NCI-H1930 (cell line): Measurements from ENCODE around the gene TTC27.
"Not testable (repeated sequence)": the region's sequence is repeated elsewhere in the genome, so short reads cannot be mapped to it uniquely, and the experiment has no call there.

Source experiments
- DNase-seq, 2 experiments: peaks; one replicate each; lab custom pipeline; 2025; lab: John Stamatoyannopoulos, UW

Gene TTC27

DNA sequence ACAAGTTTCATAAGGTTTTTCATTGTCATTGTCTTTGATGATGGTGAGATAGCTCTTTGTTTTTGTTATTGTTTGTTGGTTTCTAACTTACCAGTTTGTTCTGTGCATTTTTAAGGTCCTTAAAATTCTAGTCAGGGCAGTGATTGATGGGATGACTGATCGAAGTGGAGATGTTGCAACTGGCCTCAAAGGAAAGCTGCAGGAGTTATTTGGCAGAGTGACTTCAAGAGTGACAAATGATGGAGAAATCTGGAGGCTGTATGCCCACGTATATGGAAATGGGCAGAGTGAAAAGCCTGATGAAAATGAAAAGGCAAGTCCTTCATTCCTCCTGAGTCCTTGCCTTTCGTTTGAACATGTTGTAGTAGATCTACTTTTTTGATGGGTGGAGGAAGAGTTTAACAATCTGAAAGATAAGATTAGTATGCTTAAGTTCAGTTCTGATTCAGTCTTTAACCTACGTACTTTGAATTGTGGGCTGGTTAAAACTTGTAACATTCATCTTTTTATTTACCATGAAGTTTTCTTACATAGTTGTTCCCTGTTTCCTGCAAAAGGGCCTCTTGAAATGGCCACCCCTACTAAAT is 183.2 kb downstream of the TTC27 start:
- DNase-seq: no peak

DNA sequence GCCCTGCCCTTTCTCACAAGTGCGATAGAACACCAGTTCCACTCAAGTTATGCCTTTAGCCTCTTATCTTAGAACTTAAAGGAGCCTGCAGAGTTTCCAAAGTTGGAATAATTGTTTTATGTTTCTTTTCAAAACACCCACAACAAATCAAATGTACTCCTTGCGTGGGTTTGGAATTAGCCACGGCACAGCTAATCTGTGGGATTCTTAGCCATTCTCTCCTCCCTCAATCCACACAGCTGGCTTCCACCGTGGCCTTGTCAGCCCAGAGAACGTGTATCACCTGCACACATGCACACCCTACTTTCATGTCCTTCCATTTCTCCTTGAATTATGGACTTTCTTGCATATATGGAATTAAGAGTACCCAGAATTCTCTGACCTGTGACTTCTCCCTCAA is 183.8 kb downstream of the TTC27 start:
- DNase-seq: no peak

DNA sequence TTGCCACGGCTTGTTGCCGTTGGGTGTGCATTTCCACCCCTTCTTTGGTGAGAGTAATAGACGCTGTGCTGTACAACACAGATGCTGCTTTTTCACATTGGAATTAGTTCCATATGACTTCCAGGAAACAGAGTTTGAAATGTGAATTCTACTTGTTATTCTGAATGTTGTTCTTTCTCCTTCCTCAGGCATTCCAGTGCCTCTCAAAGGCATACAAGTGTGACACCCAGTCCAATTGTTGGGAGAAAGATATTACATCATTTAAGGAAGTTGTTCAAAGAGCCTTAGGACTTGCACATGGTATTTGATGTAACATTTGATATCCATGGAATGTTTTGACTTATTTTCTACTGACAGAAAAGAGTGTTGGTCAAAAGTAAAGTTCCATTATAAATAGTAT is 184.5 kb downstream of the TTC27 start:
- no peak for DNase-seq

DNA sequence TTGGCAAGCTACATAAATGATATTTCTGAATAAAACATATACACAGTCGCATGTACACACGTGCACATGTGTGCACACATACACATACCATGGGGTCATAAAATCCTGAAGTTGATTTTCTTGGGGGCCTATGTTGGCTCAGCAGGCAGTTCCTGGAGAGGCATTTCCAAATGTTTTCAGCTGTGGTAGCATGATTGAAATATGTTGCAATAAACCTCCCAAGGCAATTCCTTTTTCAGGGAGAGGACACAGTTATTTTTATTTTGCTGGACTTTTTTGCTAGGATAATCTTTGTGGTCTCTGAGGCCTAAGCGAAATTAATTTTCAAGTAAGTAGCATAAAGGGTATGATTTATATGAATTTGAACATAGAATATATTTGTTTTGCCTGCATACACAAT is 192.2 kb downstream of the TTC27 start:
- DNase-seq: no peak

DNA sequence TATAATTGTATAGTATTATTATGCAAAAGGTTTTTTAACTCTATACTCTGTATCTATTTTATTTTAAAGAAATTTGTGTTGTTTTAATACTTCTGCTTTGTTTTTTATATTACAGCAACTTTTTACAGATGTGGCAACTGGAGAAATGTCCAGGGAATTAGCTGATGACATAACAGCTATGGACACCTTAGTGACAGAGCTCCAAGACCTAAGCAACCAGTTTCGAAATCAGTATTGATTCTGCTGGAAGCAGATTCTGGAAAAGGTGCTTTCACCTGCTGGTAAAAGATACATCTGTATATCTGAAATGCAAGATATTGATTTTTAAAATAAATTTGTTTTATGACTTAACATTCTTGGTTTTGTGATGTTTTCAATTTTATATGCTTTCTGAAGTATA is 192.9 kb downstream of the TTC27 start:
- DNase-seq: no peak

DNA sequence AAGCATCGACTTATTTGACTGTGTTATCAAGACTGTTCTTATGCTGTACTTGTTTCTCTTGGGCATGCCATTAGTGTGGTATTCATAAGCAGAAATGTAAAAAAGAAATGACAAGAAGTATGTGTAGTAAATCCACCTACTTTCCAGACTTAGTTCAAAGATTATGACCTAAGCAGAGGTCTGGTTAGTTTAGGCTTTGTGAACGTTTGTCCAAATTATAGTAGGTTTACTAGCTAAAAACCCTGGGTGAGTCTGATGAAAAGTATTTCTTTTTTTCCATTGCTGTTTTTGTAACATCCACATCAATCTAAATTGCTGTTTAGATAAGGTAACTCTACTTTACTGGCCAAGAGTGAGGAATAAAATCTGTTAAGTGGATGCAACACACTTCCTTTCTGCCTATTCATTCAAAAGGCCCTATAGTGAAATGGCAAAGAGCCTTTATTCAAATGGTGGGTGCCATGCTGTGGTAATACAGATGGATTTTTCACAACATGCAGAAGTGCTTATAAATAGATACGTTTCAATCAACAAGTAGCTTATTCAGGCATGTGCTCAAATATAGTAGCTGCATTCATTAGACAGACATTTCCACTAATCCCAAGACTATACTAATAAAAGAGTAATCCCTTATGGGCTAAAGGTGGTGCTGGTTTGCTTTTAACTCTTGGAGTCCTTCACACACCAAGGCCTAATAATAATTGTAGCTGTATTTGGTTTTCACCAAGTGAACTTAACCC is 196.4 kb downstream of the TTC27 start:
- DNase-seq: no peak

DNA sequence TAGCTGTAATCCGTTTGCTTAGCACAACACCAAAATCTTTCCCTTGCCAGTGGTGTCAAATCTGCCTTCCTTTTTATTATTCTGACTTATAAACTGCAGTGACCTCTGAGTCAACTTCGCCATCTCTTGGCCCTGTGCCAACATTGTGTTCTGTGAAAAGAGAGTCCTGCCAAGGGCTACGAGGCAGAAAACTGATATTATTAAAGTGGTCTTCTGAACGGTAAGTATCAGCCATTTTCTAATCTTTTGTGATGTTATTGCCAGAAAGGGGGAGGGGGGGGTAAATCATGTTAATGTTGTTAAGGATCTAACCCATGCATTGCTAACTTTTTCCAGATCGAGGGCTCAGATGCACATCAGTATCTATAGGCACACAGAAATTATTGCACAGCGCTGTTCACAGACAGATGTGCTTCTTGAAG is 197.5 kb downstream of the TTC27 start:
- no peak for DNase-seq

DNA sequence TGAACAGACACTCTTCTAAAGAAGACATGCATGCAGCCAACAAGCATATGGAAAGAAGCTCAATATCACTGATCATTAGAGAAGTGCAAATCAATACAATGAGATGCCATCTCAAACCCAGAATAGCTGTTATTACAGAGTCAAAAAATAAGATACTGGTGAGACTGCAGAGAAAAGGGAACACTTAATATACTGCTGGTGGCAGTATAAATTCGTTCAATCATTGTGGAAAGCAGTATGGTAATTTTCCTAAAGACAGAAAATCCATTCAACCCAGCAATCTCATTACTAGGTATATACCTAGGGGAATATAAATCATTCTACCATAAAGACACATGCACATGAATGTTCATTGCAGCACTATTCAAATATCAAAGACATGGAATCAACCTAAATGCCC is 202.3 kb downstream of the TTC27 start:
- no peak for DNase-seq

DNA sequence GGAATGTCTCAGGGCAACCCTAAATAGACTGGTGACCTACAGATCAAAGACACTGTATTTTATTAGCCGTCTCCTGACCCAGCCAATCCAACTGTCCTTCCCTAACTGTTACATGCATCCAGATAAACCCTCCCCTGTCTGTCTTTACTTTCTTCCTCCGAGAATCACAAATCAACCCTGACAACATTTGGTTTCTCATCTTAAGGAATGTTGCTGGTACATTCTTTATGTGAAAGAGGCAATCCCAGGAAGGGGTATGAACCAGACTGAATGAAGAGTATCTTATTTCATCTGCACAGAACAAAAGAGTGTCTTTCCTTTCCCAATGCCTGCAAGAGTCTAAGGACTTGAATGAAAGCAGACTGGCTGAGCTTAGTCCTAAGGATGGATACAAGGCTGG is 205.0 kb downstream of the TTC27 start:
- DNase-seq: no peak

DNA sequence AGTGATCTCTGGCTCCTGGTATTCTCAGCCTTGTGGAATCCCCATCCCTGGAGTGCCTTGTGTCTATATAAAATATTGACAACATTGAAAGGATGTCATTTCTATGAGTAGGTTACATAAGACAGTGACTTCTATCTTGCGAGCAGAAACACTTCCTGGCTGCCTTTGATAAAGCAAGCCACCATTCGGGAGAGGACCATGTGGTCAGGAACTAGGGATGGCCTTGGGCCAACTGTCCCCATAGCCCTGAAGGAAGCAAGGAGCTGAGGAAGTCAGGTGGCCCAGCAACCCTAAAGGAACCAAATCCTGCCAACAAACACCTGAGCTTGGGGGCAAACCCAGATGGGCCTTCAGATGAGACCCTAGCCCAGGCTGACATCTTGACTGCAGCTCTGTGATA is 205.9 kb downstream of the TTC27 start:
- no peak for DNase-seq

DNA sequence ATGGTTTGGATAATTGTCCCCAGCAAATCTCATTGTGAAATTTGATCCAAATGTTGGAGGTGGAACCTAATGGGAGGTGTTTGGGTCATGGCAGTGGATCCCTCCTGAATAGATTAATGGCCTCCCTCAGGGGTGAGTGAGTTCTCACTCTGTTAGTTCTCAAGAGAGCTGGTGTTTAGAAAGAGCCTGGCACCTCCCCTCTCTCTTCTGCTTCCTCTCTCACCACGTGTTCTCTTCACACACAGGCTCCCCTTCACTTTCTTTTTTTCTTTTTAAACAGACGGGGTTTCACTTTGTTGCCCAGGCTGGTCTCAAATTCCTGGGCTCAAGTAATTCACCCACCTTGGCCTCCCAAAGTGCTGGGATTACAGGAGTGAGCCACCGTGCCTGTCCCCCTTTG is 207.3 kb downstream of the TTC27 start:
- no peak for DNase-seq

DNA sequence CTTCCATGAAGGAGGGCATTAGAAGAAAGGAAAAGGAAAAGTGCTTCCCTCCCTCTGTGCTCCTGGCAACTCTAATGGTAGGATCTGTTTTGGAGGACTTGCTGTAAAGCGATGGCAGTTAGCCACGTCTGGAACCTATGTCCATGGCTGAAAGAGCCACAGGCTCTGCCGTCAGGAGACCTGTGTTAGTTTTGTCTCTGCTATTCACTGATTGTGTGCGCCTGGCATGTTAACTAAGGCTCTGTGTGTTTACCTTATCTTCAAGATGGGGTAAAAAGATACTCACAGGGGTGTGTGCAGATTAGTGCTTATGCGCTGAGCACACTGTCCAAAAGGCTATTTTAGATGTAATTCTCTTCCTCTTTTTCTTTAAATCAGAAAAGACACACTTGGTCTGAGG is 209.1 kb downstream of the TTC27 start:
- no peak for DNase-seq

DNA sequence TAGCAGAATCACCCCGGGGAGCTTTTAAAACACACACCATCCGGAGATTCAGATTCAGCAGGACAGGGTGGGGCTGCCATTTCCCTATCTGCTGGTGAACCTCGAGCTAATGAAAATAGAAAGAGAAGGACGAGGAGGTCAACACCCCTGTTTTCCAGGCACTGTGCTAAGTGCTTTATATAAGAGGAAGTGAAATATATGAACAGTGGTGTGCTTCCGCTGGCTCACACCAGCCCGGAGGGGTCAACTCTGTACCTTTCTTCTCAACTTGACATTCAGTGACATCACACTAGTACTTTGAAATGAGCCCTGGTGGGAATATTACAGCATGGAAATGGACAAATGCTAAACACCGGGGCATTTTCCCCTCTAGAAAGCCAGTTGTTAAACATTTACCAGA is 210.6 kb downstream of the TTC27 start:
- no peak for DNase-seq

DNA sequence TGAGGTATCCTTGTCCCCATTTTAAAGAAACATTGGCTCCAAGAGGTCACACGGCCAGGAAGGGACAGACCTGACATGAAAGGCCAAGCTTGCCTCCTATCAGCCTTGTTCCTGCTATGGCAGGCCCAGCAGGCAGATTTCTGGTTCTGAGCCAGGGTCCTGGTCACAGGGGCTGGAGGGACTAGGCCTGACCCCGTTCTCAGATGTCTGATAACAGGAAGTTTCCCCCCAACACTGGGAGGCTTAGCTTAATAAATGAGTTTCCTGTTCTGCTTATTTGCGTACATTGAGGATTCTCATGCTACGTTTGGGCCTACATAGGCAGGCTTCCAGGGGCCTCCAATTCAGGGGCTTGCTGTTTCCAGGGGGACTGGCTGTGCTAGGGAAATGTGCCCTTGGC is 211.1 kb downstream of the TTC27 start:
- no peak for DNase-seq

DNA sequence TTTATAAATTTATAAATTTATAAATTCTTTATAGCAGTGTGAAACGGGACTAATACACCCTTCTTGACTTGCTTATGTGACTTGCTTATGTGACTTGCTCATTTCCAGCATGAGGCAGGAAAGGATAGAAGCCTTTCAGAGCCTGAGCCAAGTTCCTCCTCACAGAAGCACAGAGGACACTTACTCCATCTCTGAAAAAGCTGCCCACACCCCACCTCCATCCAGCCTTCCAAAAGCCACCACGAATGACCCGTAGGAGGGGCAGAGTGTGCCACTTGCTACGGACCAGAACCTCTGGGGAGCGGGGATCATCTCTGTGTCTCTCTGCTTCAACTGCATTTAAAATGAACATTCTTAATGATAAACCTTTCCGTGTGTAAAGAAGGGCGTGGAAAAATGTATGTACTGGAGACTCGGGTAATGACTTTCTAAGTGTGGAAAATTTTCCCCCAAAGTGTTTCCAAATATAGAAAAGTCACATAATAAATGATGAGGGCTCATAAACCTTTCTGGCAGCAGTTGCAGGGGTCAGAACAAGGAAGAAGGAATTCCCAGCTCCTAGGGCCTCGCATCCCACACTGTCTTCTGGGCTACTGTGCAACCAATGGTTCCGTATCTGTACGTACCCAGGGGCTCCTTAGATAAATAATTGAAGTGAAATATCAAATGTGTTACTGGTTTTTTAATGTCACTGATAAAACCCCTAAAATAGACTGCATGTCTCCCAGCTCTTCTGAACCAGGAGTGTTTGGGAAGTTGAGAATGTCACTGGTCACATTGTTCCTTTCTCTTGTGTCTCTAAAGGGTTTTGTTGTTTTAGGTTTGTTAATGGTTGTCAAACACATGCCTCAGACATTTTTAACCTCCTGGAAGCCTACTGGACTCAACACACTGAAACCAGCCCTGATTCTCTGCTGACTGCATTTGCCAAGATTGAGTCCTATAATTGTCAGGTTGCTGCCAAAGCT is 214.4 kb downstream of the TTC27 start:
- DNase-seq: no peak

DNA sequence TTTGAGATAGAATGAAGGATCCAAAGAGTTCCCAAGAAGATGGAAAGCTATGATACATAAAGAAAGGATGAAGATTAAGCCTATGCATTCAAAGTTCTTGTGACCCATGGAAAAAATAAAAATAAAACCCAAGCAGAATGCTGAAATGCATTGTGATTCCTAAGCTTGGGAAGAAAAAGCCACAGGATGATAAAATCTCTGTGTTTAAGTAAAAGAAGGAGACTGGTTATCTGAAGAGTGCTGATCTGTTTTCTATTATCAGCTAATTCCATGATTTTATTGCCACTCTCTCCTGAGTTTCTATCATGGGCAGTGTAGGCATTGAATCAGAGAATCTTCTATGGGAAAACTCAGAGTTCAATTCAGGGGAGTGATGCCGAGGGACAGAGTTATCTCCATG is 215.8 kb downstream of the TTC27 start:
- DNase-seq: no peak

DNA sequence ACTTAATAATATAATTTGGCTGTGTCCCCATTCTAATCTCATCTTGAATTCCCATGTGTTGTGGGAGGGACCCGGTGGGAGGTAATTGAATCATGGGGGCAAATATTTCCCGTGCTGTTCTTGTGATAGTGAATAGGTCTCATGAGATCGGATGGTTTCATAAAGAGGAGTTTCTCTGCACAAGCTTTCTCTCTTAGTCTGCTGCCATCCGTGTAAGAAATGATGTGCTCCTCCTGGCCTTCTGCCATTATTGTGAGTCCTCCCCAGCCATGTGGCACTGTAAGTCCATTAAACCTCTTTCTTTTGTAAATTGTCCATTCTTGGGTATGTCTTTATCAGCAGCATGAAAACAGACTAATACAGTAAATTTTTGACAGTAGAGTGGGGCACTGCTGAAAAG is 216.4 kb downstream of the TTC27 start:
- DNase-seq: no peak

DNA sequence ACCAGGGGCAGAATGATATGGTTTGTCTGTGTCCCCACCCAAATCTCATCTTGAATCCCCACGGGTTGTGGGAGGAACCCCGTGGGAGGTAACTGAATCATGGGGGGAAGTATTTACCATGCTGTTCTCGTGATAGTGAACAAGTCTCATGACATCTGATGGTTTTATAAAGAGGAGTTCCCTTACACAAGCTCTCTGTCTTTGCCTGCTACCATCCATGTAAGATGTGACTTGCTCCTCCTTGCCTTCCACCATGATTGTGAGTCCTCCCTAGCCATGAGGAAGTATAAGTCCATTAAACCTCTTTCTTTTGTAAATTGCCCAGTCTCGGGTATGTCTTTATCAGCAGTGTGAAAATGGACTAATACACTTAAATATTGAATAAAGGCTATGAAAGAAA is 218.4 kb downstream of the TTC27 start:
- DNase-seq: not testable (repeated sequence)

DNA sequence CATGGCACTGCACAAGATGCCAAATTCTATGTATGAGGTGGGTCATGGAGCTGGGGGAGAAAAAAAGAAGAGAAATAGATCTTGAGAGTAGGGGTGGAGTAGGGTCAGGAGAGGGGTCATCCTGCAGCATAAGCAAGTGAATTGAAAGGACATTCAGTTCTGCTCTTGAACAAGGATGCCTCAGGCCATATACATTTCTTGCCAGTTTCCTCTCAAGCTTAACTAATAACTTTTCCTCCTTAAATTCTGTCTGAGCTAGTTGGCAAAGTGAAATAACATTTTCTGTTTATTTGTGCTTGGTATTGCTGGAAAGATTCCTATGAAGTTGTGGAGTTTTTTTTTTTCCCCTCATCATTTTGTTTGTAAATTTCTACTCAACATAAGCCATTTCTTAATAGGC is 219.9 kb downstream of the TTC27 start:
- DNase-seq: no peak

DNA sequence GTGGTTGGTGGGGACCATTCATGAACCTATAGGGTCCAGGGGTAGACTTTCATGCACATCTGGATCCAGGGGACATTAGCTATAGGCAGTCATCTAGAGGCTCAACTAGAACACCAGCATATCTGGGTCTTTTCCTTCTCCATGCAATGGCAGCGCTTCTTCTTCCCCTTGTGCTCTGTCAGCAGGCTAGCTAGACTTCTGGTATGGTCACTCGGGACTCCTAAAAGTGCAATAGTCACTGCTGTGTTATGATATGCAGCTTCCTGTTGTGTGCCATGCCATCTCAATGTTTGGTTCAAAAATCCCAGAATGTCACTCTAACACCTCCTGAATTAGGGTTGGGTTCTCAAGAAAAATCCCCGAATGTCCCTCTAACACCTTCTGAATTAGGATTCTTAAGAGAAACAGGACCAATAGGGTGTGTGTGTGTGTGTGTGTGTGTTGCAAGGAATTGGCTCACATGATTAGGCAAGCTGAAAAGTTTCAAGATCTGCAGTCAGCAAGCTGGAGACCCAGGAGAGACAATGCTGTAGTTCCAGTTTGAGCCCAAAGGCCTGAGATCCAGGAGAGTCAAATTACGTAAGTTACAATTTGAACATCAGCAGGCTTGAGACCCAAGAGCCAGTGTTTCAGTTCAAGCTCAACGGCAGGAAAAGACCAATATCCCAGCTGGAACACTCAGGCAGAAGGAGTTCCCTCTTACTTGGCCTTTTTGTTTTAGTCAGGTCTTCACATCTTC is 221.8 kb downstream of the TTC27 start:
- no peak for DNase-seq

DNA sequence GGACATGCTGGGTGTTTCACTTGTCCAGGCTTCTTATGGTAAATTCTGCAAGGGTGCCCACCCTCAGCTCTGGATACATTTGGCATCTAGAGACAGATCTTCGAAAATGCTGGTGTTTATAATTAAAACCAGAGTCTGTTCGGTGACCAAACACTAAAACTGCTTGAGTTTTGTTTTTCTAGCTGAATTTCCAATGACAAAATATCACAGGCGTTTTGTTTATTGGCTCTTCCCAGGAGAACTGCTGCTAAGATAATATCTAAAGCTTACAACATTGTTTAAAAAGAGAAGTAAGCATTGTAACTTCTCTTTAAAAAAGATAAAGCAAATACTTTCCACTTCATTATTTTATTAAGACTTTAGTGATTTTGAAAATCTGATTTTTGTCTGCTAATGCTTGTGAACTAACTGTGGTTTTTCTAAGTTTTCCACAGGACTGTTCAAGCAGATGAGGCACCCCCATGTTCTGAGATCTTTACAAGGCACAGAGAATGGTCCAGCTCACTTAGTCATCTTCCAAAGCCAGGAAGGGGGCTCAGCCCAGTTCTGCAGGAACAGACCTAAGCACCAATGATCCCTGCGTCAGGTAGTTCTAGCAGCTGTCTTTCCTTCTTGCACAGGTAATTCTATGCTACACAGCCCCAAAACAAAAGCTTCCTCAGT is 224.1 kb downstream of the TTC27 start:
- no peak for DNase-seq

DNA sequence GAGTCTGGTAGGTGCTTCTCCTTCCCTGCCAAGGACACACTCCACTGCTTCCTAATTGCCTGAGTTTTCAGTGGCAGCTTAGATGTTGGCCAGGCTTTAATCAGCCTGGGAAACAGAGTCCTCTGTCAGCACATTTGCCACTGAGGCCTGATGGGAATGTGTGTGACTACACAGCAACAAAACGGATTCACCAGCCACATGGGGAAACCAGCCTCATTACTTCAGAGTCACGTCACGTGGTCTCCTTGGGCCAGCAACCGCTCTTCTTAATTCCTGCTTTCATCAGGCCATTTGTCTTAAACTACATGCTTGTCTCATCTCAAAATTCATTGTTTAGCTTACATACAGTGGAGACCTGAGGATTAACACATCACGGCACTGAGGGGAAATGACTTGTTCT is 225.0 kb downstream of the TTC27 start:
- DNase-seq: no peak
